Activated CD4-positive, alpha-beta T cell treated with anti-CD3 and anti-CD28 coated beads, Interleukin-2, Interleukin-4, amounts not matched to agents 100 ng/mL and 50 ng/mL, durations not matched to agents 16 hours and 8 hours (primary cell): Measurements from ENCODE around the gene MAP4K4.

Experiments used
- DNase-seq: peaks from one replicate; pipeline ENCODE4 v3.0.0-alpha.2; 2020; ENCODE audit warnings: low spot score

The MAP4K4 gene

GRCh38 chr2:101843471-101843870, 146.0 kb downstream of the MAP4K4 start:
- DNase-seq: no peak

GRCh38 chr2:101844055-101844635, 146.6 kb downstream of the MAP4K4 start:
- no peak for DNase-seq

GRCh38 chr2:101846973-101847372, 149.5 kb downstream of the MAP4K4 start:
- DNase-seq: no peak

GRCh38 chr2:101847661-101848339, 150.3 kb downstream of the MAP4K4 start:
- DNase-seq: no peak

- DNase-seq: no peak
These were observed 151.4 kb downstream of the MAP4K4 start for GRCh38 chr2:101848769-101849410.

- DNase-seq: no peak
These were observed 152.9 kb downstream of the MAP4K4 start for GRCh38 chr2:101850450-101850849.

- DNase-seq: no peak
These were observed 153.5 kb downstream of the MAP4K4 start for GRCh38 chr2:101850991-101851390.

- no peak for DNase-seq
These were observed 155.3 kb downstream of the MAP4K4 start for GRCh38 chr2:101852824-101853223.

GRCh38 chr2:101854877-101855276, 157.4 kb downstream of the MAP4K4 start:
- no peak for DNase-seq

- DNase-seq: no peak
These were observed 158.3 kb downstream of the MAP4K4 start for GRCh38 chr2:101855776-101856175.

GRCh38 chr2:101858246-101858645, 160.7 kb downstream of the MAP4K4 start:
- DNase-seq: no peak

GRCh38 chr2:101858910-101859309, 161.4 kb downstream of the MAP4K4 start:
- no peak for DNase-seq

GRCh38 chr2:101859604-101860003, 162.1 kb downstream of the MAP4K4 start:
- DNase-seq: no peak

GRCh38 chr2:101860157-101860556, 162.7 kb downstream of the MAP4K4 start:
- DNase-seq: no peak

GRCh38 chr2:101860782-101861181, 163.3 kb downstream of the MAP4K4 start:
- no peak for DNase-seq

- DNase-seq: no peak
These were observed 163.9 kb downstream of the MAP4K4 start for GRCh38 chr2:101861382-101861781.

GRCh38 chr2:101863534-101863933, 166.0 kb downstream of the MAP4K4 start:
- no peak for DNase-seq

- DNase-seq: no peak
These were observed 166.9 kb downstream of the MAP4K4 start for GRCh38 chr2:101864426-101864825.

GRCh38 chr2:101868525-101868924, 171.0 kb downstream of the MAP4K4 start:
- DNase-seq: no peak

GRCh38 chr2:101869527-101869926, 172.0 kb downstream of the MAP4K4 start:
- DNase-seq: no peak

GRCh38 chr2:101870444-101870843, 172.9 kb downstream of the MAP4K4 start:
- DNase-seq: no peak

- DNase-seq: no peak
These were observed 174.0 kb downstream of the MAP4K4 start for GRCh38 chr2:101871480-101871879.

- DNase-seq: no peak
These were observed 175.0 kb downstream of the MAP4K4 start for GRCh38 chr2:101872480-101872879.

GRCh38 chr2:101873543-101873942, 176.0 kb downstream of the MAP4K4 start:
- peak; percentile 13 for DNase-seq
